ENCODE data around the gene TPRX1. TPM values are rescaled to one million over a fixed set of nuclear protein-coding genes. Genes with fewer than 3 reads are reported as not detected.
"Not testable (repeated sequence)": the region's sequence is repeated elsewhere in the genome, so short reads cannot be mapped to it uniquely, and the experiment has no call there.

The TPRX1 gene
- total and polyA plus RNA-seq, 4 donors = not detected

DNA sequence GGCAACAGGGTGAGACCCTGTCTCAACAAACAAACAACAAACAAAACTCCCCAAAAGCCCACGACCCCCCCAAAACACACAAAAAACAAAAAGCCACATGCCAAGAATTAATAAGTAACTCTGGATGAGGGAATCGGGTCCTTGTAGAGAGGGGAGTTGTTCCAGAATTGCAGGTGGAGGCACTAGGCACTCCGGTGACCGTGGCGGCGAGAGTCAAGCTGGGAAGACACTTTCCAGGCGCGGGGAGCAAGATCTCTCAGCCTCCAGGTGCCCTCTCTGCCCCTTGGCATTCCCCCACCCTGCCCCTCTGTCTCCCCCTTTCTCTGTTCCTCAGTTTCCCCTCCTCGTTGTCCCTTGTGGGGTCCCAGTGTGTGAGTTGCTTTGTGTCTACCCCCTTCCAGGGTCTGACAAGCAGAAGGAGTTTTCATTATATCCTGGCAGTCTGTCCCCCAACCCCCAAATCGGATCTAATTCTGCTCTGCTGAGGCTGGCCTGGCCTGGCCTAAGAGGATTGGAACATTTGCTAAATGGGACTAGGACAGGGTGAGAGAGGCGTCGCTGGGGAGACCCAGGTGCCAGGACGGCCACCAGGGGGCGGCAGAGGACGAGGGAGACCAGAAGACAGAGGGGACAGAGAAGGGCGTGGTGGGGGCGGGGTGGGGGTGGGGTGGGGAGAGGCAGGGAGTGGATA, 9.1 kb upstream of the TPRX1 start:
- TF ChIP-seq, protein P1, sequence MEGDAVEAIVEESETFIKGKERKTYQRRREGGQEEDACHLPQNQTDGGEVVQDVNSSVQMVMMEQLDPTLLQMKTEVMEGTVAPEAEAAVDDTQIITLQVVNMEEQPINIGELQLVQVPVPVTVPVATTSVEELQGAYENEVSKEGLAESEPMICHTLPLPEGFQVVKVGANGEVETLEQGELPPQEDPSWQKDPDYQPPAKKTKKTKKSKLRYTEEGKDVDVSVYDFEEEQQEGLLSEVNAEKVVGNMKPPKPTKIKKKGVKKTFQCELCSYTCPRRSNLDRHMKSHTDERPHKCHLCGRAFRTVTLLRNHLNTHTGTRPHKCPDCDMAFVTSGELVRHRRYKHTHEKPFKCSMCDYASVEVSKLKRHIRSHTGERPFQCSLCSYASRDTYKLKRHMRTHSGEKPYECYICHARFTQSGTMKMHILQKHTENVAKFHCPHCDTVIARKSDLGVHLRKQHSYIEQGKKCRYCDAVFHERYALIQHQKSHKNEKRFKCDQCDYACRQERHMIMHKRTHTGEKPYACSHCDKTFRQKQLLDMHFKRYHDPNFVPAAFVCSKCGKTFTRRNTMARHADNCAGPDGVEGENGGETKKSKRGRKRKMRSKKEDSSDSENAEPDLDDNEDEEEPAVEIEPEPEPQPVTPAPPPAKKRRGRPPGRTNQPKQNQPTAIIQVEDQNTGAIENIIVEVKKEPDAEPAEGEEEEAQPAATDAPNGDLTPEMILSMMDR (IDR thresholded peaks at IDR 0.05; ENCODE audit: control extremely low read depth, extremely low read depth) = peak; percentile 21
- ATAC-seq (ENCODE audit: insufficient read depth, low FRiP score) = no peak
- H3K4me3 ChIP-seq = no peak overlapping the region
- 34 to 39% methylated on average over 17 of the region's 17 CpGs for WGBS, 2 donors
- no peaks in the 10 kb centered on the region for H3K4me1 ChIP-seq (ENCODE audit: control insufficient read depth in 5 of 5, insufficient read depth in 5 of 5, low read length in 5 of 5)
- no peaks in the 10 kb centered on the region for H3K36me3 ChIP-seq (ENCODE audit: control insufficient read depth in 4 of 4, insufficient read depth in 4 of 4, low read length in 4 of 4)
- peak; percentile 56 to 74 (median 61) for DNase-seq
- H3K9me3 ChIP-seq (ENCODE audit: control insufficient read depth in 4 of 4, insufficient read depth in 3 of 4, low read length in 3 of 4) = peaks cover 0 to 3% (median 0%) of the 10 kb centered on the region in 4 donors
- no peaks in the 10 kb centered on the region for H3K27me3 ChIP-seq (ENCODE audit: control insufficient read depth in 3 of 3, insufficient read depth in 3 of 3, low read length in 2 of 3)
- no peak overlapping the region for H3K27ac ChIP-seq (ENCODE audit: low read depth in 1 of 2, low read length in 1 of 2)
- H3K9ac ChIP-seq (ENCODE audit: insufficient read depth in 1 of 2, low read length in 2 of 2) = no peak overlapping the region

DNA sequence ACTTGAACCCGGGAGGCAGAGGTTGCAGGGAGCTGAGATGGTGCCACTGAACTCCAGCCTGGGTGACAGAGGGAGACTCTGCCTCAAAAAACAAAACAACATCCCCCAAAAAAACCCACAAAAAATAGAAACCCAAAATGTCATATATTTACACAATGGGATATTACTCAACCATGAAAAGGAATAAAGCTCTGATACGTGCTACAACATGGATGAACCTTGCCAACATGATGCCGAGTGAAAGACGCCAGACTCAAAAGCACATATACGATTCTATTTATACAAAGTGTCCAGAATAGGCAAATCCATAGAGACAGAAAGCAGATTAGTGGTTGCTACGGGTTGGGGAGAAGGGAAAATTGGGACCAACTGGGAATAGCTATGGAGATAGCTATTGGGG, 2.1 kb upstream of the TPRX1 start:
- DNase-seq (no peak), ATAC-seq (ENCODE audit: insufficient read depth, low FRiP score) (no peak)
- H3K4me3 ChIP-seq = no peak overlapping the region
- H3K9me3 ChIP-seq (ENCODE audit: control insufficient read depth in 4 of 4, insufficient read depth in 3 of 4, low read length in 3 of 4) = peaks cover 0 to under 1% (median 0%) of the 10 kb centered on the region in 4 donors
- no peaks in the 10 kb centered on the region for H3K4me1 ChIP-seq (ENCODE audit: control insufficient read depth in 5 of 5, insufficient read depth in 5 of 5, low read length in 5 of 5)
- no peak overlapping the region for H3K9ac ChIP-seq (ENCODE audit: insufficient read depth in 1 of 2, low read length in 2 of 2)
- H3K27ac ChIP-seq (ENCODE audit: low read depth in 1 of 2, low read length in 1 of 2) = no peak overlapping the region
- WGBS, 2 donors = 88 to 89% methylated on average over 6 of the region's 6 CpGs
- H3K36me3 ChIP-seq (ENCODE audit: control insufficient read depth in 4 of 4, insufficient read depth in 4 of 4, low read length in 4 of 4) = no peaks in the 10 kb centered on the region
- TF ChIP-seq, protein P1 (IDR thresholded peaks at IDR 0.05; ENCODE audit: control extremely low read depth, extremely low read depth) = no peak
- no peaks in the 10 kb centered on the region for H3K27me3 ChIP-seq (ENCODE audit: control insufficient read depth in 3 of 3, insufficient read depth in 3 of 3, low read length in 2 of 3)

DNA sequence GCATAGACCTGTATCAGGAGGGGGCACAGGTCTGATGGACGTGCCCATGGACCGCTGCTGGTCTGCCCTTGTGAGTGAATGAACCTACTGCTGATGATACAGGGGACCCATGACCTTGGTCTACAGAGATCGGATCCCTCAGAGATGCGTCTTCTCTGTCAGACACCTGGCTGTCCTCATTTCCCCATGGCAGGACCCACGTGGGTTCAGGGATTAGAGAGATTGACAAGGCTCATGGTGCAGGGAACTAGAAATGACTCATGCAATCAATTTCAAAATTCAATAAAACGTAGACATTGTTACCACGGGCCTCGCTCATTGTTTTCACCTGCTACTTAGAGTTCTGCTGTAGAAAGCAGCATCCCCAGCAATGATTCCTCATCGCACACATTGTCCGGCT, 962 bp upstream of the TPRX1 start:
- no peak overlapping the region for H3K4me3 ChIP-seq
- no peak overlapping the region for H3K9ac ChIP-seq (ENCODE audit: insufficient read depth in 1 of 2, low read length in 2 of 2)
- H3K27me3 ChIP-seq (ENCODE audit: control insufficient read depth in 3 of 3, insufficient read depth in 3 of 3, low read length in 2 of 3) = no peaks in the 10 kb centered on the region
- H3K4me1 ChIP-seq (ENCODE audit: control insufficient read depth in 5 of 5, insufficient read depth in 5 of 5, low read length in 5 of 5) = no peaks in the 10 kb centered on the region
- H3K9me3 ChIP-seq (ENCODE audit: control insufficient read depth in 4 of 4, insufficient read depth in 3 of 4, low read length in 3 of 4) = peaks cover 0 to 2% (median 0%) of the 10 kb centered on the region in 4 donors
- TF ChIP-seq, protein P1 (IDR thresholded peaks at IDR 0.05; ENCODE audit: control extremely low read depth, extremely low read depth) = no peak
- H3K36me3 ChIP-seq (ENCODE audit: control insufficient read depth in 4 of 4, insufficient read depth in 4 of 4, low read length in 4 of 4) = no peaks in the 10 kb centered on the region
- WGBS, 2 donors = 87 to 89% methylated on average over 10 of the region's 10 CpGs
- H3K27ac ChIP-seq (ENCODE audit: low read depth in 1 of 2, low read length in 1 of 2) = no peak overlapping the region
- DNase-seq = no peak
- no peak for ATAC-seq (ENCODE audit: insufficient read depth, low FRiP score)

DNA sequence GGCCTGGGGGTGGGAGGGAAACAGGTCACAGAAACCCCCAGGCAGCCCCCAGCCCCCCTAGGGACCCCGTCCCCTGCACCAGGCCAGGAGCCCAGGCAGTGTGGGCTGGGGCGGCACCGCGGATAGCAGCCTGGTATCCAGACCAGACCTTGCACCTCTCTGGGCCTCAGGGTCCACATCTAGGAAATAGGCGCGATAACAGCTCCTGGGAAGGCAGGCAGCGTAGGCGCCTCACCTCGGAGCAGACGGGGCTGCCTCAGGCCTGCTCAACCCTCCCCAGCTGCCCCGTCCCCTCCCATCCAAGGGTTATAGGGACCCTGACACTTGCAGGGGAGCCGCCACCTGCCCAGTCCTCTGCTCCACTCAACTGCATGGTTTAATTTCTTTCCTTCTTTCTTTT, 680 bp downstream of the TPRX1 start:
- not testable (repeated sequence) for DNase-seq; ATAC-seq (ENCODE audit: insufficient read depth, low FRiP score); H3K27ac ChIP-seq (ENCODE audit: low read depth in 1 of 2, low read length in 1 of 2); H3K9ac ChIP-seq (ENCODE audit: insufficient read depth in 1 of 2, low read length in 2 of 2); H3K4me3 ChIP-seq; H3K27me3 ChIP-seq (ENCODE audit: control insufficient read depth in 3 of 3, insufficient read depth in 3 of 3, low read length in 2 of 3); H3K9me3 ChIP-seq (ENCODE audit: control insufficient read depth in 4 of 4, insufficient read depth in 3 of 4, low read length in 3 of 4); H3K4me1 ChIP-seq (ENCODE audit: control insufficient read depth in 5 of 5, insufficient read depth in 5 of 5, low read length in 5 of 5); H3K36me3 ChIP-seq (ENCODE audit: control insufficient read depth in 4 of 4, insufficient read depth in 4 of 4, low read length in 4 of 4)
- WGBS, 2 donors = 91 to 92% methylated on average over 9 of the region's 12 CpGs

DNA sequence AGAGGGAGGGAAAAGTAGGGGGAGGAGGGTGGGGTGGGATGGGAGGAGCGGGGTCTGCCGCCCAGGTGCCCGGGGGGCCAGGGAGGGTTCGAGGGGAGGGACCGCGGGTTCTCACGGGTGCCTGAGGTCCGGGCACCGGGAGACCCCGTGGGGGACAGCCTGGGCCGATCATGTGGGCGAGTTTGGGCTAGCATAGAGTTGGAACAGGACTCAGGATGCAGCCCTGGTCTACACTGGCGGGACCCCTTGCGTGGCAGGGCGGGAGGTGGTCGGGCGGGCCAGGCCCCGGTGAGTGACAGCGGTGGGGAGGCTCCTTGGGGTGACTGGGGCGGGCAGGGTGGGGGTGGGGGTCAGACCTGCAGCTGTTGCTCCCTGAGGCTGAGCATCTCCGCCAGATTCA, 1.2 kb downstream of the TPRX1 start:
- not testable (repeated sequence) for H3K9ac ChIP-seq (ENCODE audit: insufficient read depth in 1 of 2, low read length in 2 of 2); H3K9me3 ChIP-seq (ENCODE audit: control insufficient read depth in 4 of 4, insufficient read depth in 3 of 4, low read length in 3 of 4); H3K4me3 ChIP-seq; DNase-seq; H3K27me3 ChIP-seq (ENCODE audit: control insufficient read depth in 3 of 3, insufficient read depth in 3 of 3, low read length in 2 of 3); H3K27ac ChIP-seq (ENCODE audit: low read depth in 1 of 2, low read length in 1 of 2); ATAC-seq (ENCODE audit: insufficient read depth, low FRiP score); H3K36me3 ChIP-seq (ENCODE audit: control insufficient read depth in 4 of 4, insufficient read depth in 4 of 4, low read length in 4 of 4); H3K4me1 ChIP-seq (ENCODE audit: control insufficient read depth in 5 of 5, insufficient read depth in 5 of 5, low read length in 5 of 5)
- 83 to 89% methylated on average over 19 to 20 of the region's 21 CpGs for WGBS, 2 donors

All from lung (tissue), 12 donors.